GM18505 (cell line): ENCODE data around the gene RPUSD4.
A peak's percentile ranks its signal among the peaks of the same experiment; 100 is the strongest.
"Not testable (repeated sequence)": the region's sequence is repeated elsewhere in the genome, so short reads cannot be mapped to it uniquely, and the experiment has no call there.

Experiments
- ATAC-seq: cut with Tn5 transposase; IDR thresholded peaks from one replicate; pipeline ENCODE4 v1.9.1; 2021; ENCODE audit not compliant: unreplicated experiment
- POLR2A ChIP-seq: IDR thresholded peaks from 4 replicates; pipeline ENCODE4 v1.6.1; 2011; ENCODE audit warnings: borderline replicate concordance; ENCODE audit not compliant: insufficient read depth, insufficient read length; ENCODE audit errors: extremely low read depth

The RPUSD4 gene

DNA sequence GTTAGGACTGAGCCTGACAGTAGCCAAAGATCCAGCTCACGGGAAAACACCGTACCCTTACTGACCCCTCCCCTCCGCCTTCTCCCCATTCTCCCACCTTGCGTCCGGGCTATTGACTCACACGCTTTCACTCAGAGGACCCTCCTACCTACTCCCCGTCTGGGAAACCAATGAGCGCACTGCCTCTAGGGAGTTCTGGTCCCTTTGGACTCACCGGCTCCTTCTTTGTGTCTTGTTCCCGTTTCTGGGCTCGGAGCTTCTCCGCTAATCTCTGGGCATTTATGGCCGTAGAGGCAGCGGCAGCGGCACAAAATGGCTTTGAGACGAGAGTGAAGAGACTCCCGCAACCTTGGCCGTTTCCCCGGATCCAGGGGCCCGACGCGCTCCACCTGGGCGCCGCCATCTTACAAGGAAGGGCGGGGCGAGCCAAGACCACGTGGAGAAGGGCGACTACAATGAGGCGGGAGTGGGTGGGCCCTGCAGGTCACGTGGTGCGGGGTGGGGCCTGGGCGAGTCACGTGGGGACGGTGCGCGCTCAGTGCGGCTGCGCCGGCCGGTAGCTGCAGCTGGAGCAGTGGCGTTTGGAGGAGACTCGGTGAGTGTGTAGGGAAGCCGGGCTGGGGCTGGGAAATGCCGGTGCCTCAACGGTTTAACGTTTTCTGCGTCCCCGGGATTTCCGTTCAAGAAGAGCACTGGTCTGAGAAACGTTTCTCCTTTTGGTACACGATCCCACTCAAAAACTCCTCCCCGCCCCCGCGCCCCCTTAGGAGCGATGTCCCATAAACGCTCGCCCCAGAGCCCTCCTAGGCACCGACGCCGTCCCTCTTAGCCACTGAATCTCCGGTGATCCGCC, at the start of gene RPUSD4, which contains the start of gene FAM118B:
TSS of gene RPUSD4 (minus strand) at position 415 of the 853 bp plus-strand sequence. CDS start at position 403, 12 bp downstream.
TSS of gene FAM118B (plus strand) at position 547 of the 853 bp plus-strand sequence. CDS start 23,220 bp downstream, outside the sequence.
- TF ChIP-seq POLR2A = peak; percentile 97
- ATAC-seq = peak; percentile 96

- TF ChIP-seq POLR2A = no peak
Observed at GRCh38 chr11:126257764-126258163, 46.3 kb upstream of the RPUSD4 start.

DNA sequence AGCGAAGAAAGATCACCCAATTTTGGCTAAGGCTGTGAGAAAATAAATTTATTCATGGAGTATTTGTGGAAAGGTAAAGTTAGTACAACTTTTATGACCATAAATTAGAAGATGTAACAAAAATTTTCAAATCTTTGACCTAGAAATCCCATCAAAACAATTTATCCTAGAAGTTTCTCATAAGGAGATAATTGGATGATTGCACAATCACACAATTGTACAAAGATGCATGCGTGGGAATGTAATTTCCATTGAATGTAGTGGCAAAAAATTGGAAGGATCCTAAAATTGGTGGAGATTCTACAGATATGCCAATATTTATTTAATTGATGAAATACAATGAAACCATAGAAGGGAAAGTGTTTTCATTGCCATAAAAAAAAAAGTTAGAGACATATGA, 45.7 kb upstream of the RPUSD4 start:
- TF ChIP-seq POLR2A = no peak
- no peak for ATAC-seq

More at GRCh38 chr11:126257764-126258163, 46.3 kb upstream of the RPUSD4 start:
- no peak for ATAC-seq

- no peak for TF ChIP-seq POLR2A
- no peak for ATAC-seq
Observed at GRCh38 chr11:126256216-126256615, 44.8 kb upstream of the RPUSD4 start.

- not testable (repeated sequence) for ATAC-seq
Observed at GRCh38 chr11:126255507-126255906, 44.1 kb upstream of the RPUSD4 start.

- TF ChIP-seq POLR2A = no peak
- no peak for ATAC-seq
Observed at GRCh38 chr11:126254819-126255218, 43.4 kb upstream of the RPUSD4 start.

GRCh38 chr11:126253265-126253664, 41.8 kb upstream of the RPUSD4 start:
- TF ChIP-seq POLR2A = no peak

GRCh38 chr11:126246636-126247035, 35.2 kb upstream of the RPUSD4 start:
- TF ChIP-seq POLR2A = no peak
- no peak for ATAC-seq

More at GRCh38 chr11:126253265-126253664, 41.8 kb upstream of the RPUSD4 start:
- no peak for ATAC-seq

DNA sequence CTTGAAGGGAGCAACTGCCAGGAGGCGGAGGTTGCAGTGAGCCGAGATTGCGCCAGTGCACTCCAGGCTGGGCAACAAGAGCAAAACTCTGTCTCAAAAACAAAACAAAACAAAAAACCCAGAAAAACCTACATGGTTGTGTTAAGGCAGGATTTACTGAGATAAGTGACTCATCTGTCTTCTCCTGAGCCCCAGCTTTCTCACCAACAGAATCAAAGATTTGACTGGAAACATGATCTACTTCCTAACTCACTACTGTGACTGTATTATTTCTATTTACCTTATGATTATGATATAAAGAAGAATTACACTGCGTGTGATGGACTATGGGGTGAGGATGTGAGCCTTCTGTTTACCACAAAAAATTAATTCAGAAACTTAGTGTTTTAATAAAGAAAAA, 21.9 kb upstream of the RPUSD4 start:
- TF ChIP-seq POLR2A = no peak

DNA sequence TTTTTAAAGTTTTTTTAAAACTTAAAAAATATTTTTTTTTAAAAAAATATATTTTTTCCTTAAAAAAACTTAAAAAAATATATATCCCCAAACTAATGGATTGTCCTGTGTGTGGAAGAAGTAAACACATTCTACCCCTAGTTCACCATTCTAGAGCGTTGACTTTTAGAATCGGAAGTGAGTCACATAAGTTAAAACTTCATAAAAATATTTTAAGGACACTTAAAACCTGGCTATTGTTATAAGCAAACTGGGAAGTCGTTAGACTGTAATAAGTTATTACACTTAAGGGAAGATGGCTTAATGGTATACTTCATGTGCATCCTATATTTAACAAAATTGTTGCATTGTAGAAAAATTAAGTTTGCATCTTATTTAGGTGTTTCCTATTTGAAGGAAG, 21.2 kb upstream of the RPUSD4 start:
- TF ChIP-seq POLR2A = no peak
- no peak for ATAC-seq

More for the DNA sequence above, 21.9 kb upstream of the RPUSD4 start:
- ATAC-seq = no peak

DNA sequence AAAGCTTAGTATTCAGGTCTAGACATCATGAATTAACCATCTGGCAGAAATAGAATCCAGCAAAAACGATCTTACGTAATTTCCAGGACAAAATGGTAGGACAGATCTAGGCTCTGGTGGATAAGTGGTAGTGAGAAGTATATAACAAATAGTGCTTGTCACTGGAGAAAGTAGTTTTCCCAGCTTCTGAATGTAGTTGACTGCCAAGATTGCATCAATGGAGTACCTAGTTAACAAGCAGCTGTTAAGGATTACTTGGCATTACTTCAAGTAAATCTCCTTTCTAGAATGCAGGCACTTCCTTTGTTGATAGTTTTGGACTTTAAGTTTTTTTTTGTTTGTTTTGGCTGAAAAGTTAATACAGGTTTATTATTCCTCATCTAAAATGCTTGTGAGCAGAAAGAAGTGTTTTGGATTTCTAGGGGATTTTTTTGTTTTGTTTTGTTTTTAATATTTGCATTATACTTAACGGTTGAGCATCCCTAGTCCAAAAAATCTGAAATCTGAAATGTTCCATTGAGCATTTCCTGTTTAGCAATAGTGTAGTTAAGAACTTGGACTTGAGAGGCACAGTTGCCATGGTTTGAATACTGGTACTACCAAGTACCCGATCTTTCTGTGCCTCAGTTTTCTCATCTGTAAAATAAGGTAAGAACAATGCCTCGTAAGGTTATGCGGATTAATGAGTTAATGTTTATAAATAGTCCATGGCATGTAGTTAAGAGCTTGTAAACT, 20.4 kb upstream of the RPUSD4 start:
- no peak for ATAC-seq
- no peak for TF ChIP-seq POLR2A

DNA sequence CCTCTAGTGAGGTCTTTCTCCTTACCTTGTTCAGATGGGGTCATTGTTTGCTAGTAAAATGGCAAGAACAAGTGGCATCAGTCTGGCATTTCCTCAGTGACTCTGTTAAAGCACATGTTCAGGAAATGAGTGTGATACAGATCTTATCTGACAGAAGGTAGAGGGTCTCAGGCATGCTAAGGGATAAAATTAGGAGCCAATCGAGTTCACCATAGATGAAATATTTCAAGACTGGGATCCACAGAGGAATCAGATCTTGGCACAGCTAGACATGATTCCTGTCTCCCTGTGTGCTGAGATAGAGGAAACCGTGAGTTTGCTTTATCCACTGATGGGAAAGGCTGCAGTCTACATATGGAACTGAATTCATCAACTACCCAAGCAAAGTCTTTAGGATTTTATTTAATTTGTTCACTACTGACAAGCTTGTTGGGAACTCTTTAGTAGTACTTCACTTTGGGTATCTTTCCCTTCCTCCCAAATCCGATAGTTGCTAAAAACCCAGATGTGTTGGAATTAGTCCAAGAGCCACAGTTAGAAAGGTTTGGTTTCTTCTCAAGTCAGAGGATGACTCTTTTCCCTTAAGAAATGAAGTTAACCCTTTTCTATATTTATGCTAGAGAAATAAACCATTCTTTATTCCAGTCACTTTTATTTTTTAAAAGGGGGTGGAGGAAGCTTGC, 18.5 kb upstream of the RPUSD4 start:
- TF ChIP-seq POLR2A = no peak
- no peak for ATAC-seq

GRCh38 chr11:126226334-126227084, 15.1 kb upstream of the RPUSD4 start:
- TF ChIP-seq POLR2A = no peak
- no peak for ATAC-seq

DNA sequence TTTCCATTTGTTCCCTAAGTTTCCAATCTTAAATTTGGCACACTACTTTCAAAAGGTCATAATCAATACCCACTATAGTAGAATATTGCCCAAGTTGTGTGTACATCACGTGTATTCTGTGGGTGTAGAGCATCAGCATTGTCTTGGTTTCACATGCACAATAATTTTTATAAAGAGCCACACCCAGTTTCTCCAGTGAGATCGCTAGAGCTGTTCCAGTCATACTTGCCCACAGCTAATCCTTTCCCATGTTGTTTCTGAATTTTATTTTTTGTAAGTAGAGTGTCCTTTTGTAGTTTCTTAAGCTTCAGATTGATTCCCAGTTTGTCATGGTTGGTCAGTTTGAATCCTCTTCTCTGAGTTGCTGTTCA, 13.8 kb upstream of the RPUSD4 start:
- no peak for TF ChIP-seq POLR2A
- no peak for ATAC-seq
